ENCODE data around the gene GLRX3.

Gene GLRX3

GRCh38 chr10:130224228-130224627, 88.0 kb downstream of the GLRX3 start:
- DNase-seq (ENCODE audit: low read depth), result no peak
- H3K4me3 ChIP-seq (ENCODE audit: low read depth, low read length), result no peak overlapping the region
- TF ChIP-seq CTCF (IDR thresholded peaks at IDR 0.05; ENCODE audit: low read depth, low read length, missing control alignments), result no peak

- no peak for TF ChIP-seq CTCF (IDR thresholded peaks at IDR 0.05; ENCODE audit: low read depth, low read length, missing control alignments)
- DNase-seq (ENCODE audit: low read depth), result no peak
- no peak overlapping the region for H3K4me3 ChIP-seq (ENCODE audit: low read depth, low read length)
These were observed 89.8 kb downstream of the GLRX3 start for GRCh38 chr10:130226012-130226411.

GRCh38 chr10:130227883-130228282, 91.7 kb downstream of the GLRX3 start:
- no peak overlapping the region for H3K4me3 ChIP-seq (ENCODE audit: low read depth, low read length)
- no peak for DNase-seq (ENCODE audit: low read depth)
- no peak for TF ChIP-seq CTCF (IDR thresholded peaks at IDR 0.05; ENCODE audit: low read depth, low read length, missing control alignments)

Data from GM12864 (cell line).